OCI-LY3 (cell line): Measurements from ENCODE around the gene MNDA.

Source experiments
- H2AFZ ChIP-seq: fragments of 200-600, 300-600 bp; shearing (Covaris generic); 2 replicates; pipeline ENCODE4 v1.6.0; 2014; ENCODE audit warnings: antibody characterized with exemption, low read depth, low read length
- H3K27ac ChIP-seq: fragments of 200-600, 300-600 bp; sonication (generic); 2 replicates; pipeline ENCODE4 v1.5.1; 2014; ENCODE audit warnings: mild to moderate bottlenecking, low read length, moderate library complexity, mixed read lengths
- H3K27me3 ChIP-seq: fragments of 200-600, 300-600 bp; sonication (generic); 2 replicates; pipeline ENCODE4 v1.6.1; 2014; ENCODE audit warnings: low read depth, low read length, mixed read lengths
- H3K36me3 ChIP-seq: fragments of 200-600, 300-600 bp; sonication (generic); replicated peaks from 2 replicates; pipeline ENCODE3; 2014; ENCODE audit warnings: low read depth, low read length, mixed read lengths
- H3K4me1 ChIP-seq: fragments of 300-600, 200-600 bp; sonication (generic); 2 replicates; pipeline ENCODE4 v1.6.1; 2014; ENCODE audit warnings: low read length, mixed read lengths
- H3K4me2 ChIP-seq: fragments of 200-600, 300-600 bp; sonication (generic); 2 replicates; pipeline ENCODE4 v1.6.1; 2014; ENCODE audit warnings: low read length, mixed read lengths
- H3K4me3 ChIP-seq: fragments of 300-600, 200-600 bp; sonication (generic); 2 replicates; pipeline ENCODE4 v1.5.1; 2014; ENCODE audit warnings: antibody characterized with exemption, mild to moderate bottlenecking, low read length, moderate library complexity
- H3K79me2 ChIP-seq: fragments of 300-600, 200-600 bp; shearing (Covaris generic); 2 replicates; pipeline ENCODE4 v1.6.1; 2014; ENCODE audit warnings: mild to moderate bottlenecking, low read length, mixed read lengths
- H3K9ac ChIP-seq: fragments of 300-600, 200-600 bp; shearing (Covaris generic); 2 replicates; pipeline ENCODE4 v1.6.0; 2014; ENCODE audit warnings: mild to moderate bottlenecking, low read length, moderate library complexity
- H3K9me3 ChIP-seq: fragments of 200-600, 300-600 bp; shearing (Covaris generic); 2 replicates; pipeline ENCODE4 v1.6.1; 2014; ENCODE audit warnings: low read length, mixed read lengths; ENCODE audit not compliant: insufficient read depth
- H4K20me1 ChIP-seq: fragments of 200-600, 300-600 bp; sonication (generic); 2 replicates; pipeline ENCODE4 v1.6.1; 2016; ENCODE audit warnings: low read length, mixed read lengths; ENCODE audit not compliant: insufficient read depth
- EZH2phosphoT487 ChIP-seq: fragments of 200-600 bp; shearing (Covaris generic); IDR thresholded peaks from 2 replicates; pipeline ENCODE4 v1.6.1; 2018; ENCODE audit warnings: antibody characterized with exemption, mixed run types, low read depth
- TF ChIP-seq, protein P1 (sequence below): fragments of 200-600, 300-600 bp; sonication (generic); IDR thresholded peaks from 2 replicates; pipeline ENCODE4 v1.5.1; 2014; ENCODE audit warnings: antibody characterized with exemption, low read length, low read depth

The MNDA gene

GRCh38 chr1:158799689-158800088, 31.5 kb upstream of the MNDA start:
- H3K27me3 ChIP-seq, result no peaks in the 10 kb centered on the region
- H4K20me1 ChIP-seq, result no peaks in the 10 kb centered on the region
- H3K9ac ChIP-seq, result no peak overlapping the region
- TF ChIP-seq, protein P1, sequence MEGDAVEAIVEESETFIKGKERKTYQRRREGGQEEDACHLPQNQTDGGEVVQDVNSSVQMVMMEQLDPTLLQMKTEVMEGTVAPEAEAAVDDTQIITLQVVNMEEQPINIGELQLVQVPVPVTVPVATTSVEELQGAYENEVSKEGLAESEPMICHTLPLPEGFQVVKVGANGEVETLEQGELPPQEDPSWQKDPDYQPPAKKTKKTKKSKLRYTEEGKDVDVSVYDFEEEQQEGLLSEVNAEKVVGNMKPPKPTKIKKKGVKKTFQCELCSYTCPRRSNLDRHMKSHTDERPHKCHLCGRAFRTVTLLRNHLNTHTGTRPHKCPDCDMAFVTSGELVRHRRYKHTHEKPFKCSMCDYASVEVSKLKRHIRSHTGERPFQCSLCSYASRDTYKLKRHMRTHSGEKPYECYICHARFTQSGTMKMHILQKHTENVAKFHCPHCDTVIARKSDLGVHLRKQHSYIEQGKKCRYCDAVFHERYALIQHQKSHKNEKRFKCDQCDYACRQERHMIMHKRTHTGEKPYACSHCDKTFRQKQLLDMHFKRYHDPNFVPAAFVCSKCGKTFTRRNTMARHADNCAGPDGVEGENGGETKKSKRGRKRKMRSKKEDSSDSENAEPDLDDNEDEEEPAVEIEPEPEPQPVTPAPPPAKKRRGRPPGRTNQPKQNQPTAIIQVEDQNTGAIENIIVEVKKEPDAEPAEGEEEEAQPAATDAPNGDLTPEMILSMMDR, result no peak
- TF ChIP-seq EZH2phosphoT487, result no peak
- H3K4me2 ChIP-seq, result no peak overlapping the region
- H3K9me3 ChIP-seq, result no peaks in the 10 kb centered on the region
- no peak overlapping the region for H3K27ac ChIP-seq
- no peak overlapping the region for H2AFZ ChIP-seq
- H3K4me3 ChIP-seq, result no peak overlapping the region
- no peaks in the 10 kb centered on the region for H3K36me3 ChIP-seq
- no peaks in the 10 kb centered on the region for H3K79me2 ChIP-seq
- H3K4me1 ChIP-seq, result peaks cover 10% of the 10 kb centered on the region

DNA sequence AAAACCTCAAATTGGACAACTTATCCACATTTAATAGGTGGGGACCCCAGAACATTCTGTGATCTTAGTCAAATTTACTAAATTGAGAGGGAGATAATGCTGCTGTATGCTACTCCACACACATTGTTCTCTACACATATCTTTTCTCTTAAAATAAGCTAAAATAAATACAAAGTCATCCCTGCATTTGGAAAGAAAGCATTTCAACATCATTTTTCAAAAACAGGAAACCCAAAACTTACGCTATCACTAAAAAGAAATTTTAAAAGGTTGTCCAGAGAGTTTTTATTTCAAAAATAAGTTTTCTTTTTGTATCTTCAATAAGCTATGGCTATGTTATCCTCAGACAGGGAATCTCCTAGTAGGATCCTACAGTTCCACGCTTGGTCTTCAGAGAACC, 30.6 kb upstream of the MNDA start:
- no peak overlapping the region for H3K9ac ChIP-seq
- H3K79me2 ChIP-seq, result no peaks in the 10 kb centered on the region
- no peak for TF ChIP-seq EZH2phosphoT487
- TF ChIP-seq, protein P1, result no peak
- peaks cover 10% of the 10 kb centered on the region for H3K4me1 ChIP-seq
- no peaks in the 10 kb centered on the region for H3K9me3 ChIP-seq
- H3K36me3 ChIP-seq, result no peaks in the 10 kb centered on the region
- no peak overlapping the region for H2AFZ ChIP-seq
- no peaks in the 10 kb centered on the region for H3K27me3 ChIP-seq
- no peak overlapping the region for H3K4me3 ChIP-seq
- H3K27ac ChIP-seq, result no peak overlapping the region
- no peak overlapping the region for H3K4me2 ChIP-seq
- H4K20me1 ChIP-seq, result no peaks in the 10 kb centered on the region

- no peak overlapping the region for H3K4me3 ChIP-seq
- H3K9me3 ChIP-seq, result no peaks in the 10 kb centered on the region
- no peaks in the 10 kb centered on the region for H3K36me3 ChIP-seq
- no peak overlapping the region for H2AFZ ChIP-seq
- H3K4me2 ChIP-seq, result no peak overlapping the region
- H3K27ac ChIP-seq, result no peak overlapping the region; the same call in 1 of the 2 replicates
- no peaks in the 10 kb centered on the region for H4K20me1 ChIP-seq
- no peaks in the 10 kb centered on the region for H3K79me2 ChIP-seq
- H3K27me3 ChIP-seq, result no peaks in the 10 kb centered on the region
- no peak for TF ChIP-seq EZH2phosphoT487
- TF ChIP-seq, protein P1, result no peak
- H3K4me1 ChIP-seq, result peaks cover 10% of the 10 kb centered on the region
- no peak overlapping the region for H3K9ac ChIP-seq
Observed at GRCh38 chr1:158801396-158801795, 29.8 kb upstream of the MNDA start.

GRCh38 chr1:158803678-158804077, 27.5 kb upstream of the MNDA start:
- Histone ChIP-seq H3K9me3 (no peaks in the 10 kb centered on the region), H3K4me3 (no peak overlapping the region), H3K27me3 (no peaks in the 10 kb centered on the region), H3K9ac (no peak overlapping the region), H3K4me2 (no peak overlapping the region), H2AFZ (no peak overlapping the region), H3K79me2 (no peaks in the 10 kb centered on the region), H3K27ac (no peak overlapping the region), H4K20me1 (no peaks in the 10 kb centered on the region), H3K36me3 (no peaks in the 10 kb centered on the region), H3K4me1 (peaks cover 10% of the 10 kb centered on the region)
- TF ChIP-seq, protein P1, result no peak
- TF ChIP-seq EZH2phosphoT487, result no peak
